ENCODE data around the gene ABCC9.

Gene ABCC9

GRCh38 chr12:21756699-21757098, 184.5 kb downstream of the ABCC9 start:
- Histone ChIP-seq H3K9me3 (ENCODE audit: insufficient read depth, low read length) (no peaks in the 10 kb centered on the region), H3F3A (ENCODE audit: insufficient read depth) (no peaks in the 10 kb centered on the region), H3K27me3 (ENCODE audit: low read length) (no peaks in the 10 kb centered on the region), H3K9ac (ENCODE audit: low read length) (no peak overlapping the region), H2AFZ (ENCODE audit: low read depth, low read length, severe bottlenecking) (no peak overlapping the region), H3K4me2 (ENCODE audit: low read depth, low read length, poor library complexity, severe bottlenecking) (no peak overlapping the region), H3K9me2 (replicated peaks; ENCODE audit: insufficient read depth, low read length) (no peaks in the 10 kb centered on the region), H3K36me3 (ENCODE audit: low read length) (no peaks in the 10 kb centered on the region), H3K27ac (ENCODE audit: low read depth, low read length) (no peak overlapping the region), H3K4me3 (ENCODE audit: insufficient read depth, low read length, poor library complexity, severe bottlenecking) (no peak overlapping the region), H3K79me2 (ENCODE audit: insufficient read depth, low read length) (no peaks in the 10 kb centered on the region), H4K20me1 (ENCODE audit: low read depth, low read length) (no peaks in the 10 kb centered on the region)
- TF ChIP-seq EZH2phosphoT487 (conservative IDR thresholded peaks at IDR 0.05; ENCODE audit: low read length) (no peak), CTCF (IDR thresholded peaks at IDR 0.05; ENCODE audit: insufficient read depth, low read length, poor library complexity, severe bottlenecking) (no peak)

- H4K20me1 ChIP-seq (ENCODE audit: low read depth, low read length), result no peaks in the 10 kb centered on the region
- no peak overlapping the region for H3K27ac ChIP-seq (ENCODE audit: low read depth, low read length)
- H3F3A ChIP-seq (ENCODE audit: insufficient read depth), result no peaks in the 10 kb centered on the region
- no peaks in the 10 kb centered on the region for H3K36me3 ChIP-seq (ENCODE audit: low read length)
- H3K9me2 ChIP-seq (replicated peaks; ENCODE audit: insufficient read depth, low read length), result no peaks in the 10 kb centered on the region
- no peaks in the 10 kb centered on the region for H3K79me2 ChIP-seq (ENCODE audit: insufficient read depth, low read length)
- H3K27me3 ChIP-seq (ENCODE audit: low read length), result no peaks in the 10 kb centered on the region
- TF ChIP-seq EZH2phosphoT487 (conservative IDR thresholded peaks at IDR 0.05; ENCODE audit: low read length) (no peak), CTCF (IDR thresholded peaks at IDR 0.05; ENCODE audit: insufficient read depth, low read length, poor library complexity, severe bottlenecking) (no peak)
- H3K4me3 ChIP-seq (ENCODE audit: insufficient read depth, low read length, poor library complexity, severe bottlenecking), result no peak overlapping the region
- H3K9ac ChIP-seq (ENCODE audit: low read length), result no peak overlapping the region
- no peak overlapping the region for H3K4me2 ChIP-seq (ENCODE audit: low read depth, low read length, poor library complexity, severe bottlenecking)
- no peaks in the 10 kb centered on the region for H3K9me3 ChIP-seq (ENCODE audit: insufficient read depth, low read length)
- no peak overlapping the region for H2AFZ ChIP-seq (ENCODE audit: low read depth, low read length, severe bottlenecking)
These were observed 189.7 kb downstream of the ABCC9 start for GRCh38 chr12:21751517-21751916.

Measured in SU-DHL-6 (cell line).